RWPE2 (cell line): ENCODE results near the gene CSKMT.

Experiments used
- ATAC-seq: fragments of 200-7000 bp; cut with Tn5 transposase; 3 replicates; pipeline ENCODE4 v1.9.1; 2021; ENCODE audit warnings: low read depth
- DNase-seq: peaks from one replicate; pipeline ENCODE4 v3.0.0-alpha.2; 2020; ENCODE audit warnings: low spot score
- H3K27ac ChIP-seq: fragments of 450-650 bp; 2 replicates; pipeline ENCODE4 v1.5.1; 2017; ENCODE audit warnings: mild to moderate bottlenecking; ENCODE audit not compliant: poor library complexity, severe bottlenecking
- H3K27me3 ChIP-seq: fragments of 250-450 bp; sonication (Bioruptor Pico); 2 replicates; pipeline ENCODE4 v1.5.1; 2021; ENCODE audit warnings: mild to moderate bottlenecking, moderate library complexity; ENCODE audit not compliant: insufficient read depth, poor library complexity, severe bottlenecking
- H3K36me3 ChIP-seq: fragments of 250-450 bp; sonication (Bioruptor Pico); 2 replicates; pipeline ENCODE4 v1.5.1; 2020; ENCODE audit warnings: low read depth, mild to moderate bottlenecking, moderate library complexity
- H3K4me1 ChIP-seq: fragments of 250-450 bp; sonication (Bioruptor Pico); 2 replicates; pipeline ENCODE4 v1.5.1; 2021; ENCODE audit warnings: mild to moderate bottlenecking, moderate library complexity; ENCODE audit not compliant: insufficient read depth, poor library complexity, severe bottlenecking
- H3K4me3 ChIP-seq: fragments of 250-450 bp; sonication (Bioruptor Pico); 2 replicates; pipeline ENCODE4 v1.5.1; 2021; ENCODE audit warnings: mild to moderate bottlenecking, moderate library complexity; ENCODE audit not compliant: severe bottlenecking
- H3K9me3 ChIP-seq: fragments of 250-450 bp; sonication (Bioruptor Pico); 2 replicates; pipeline ENCODE4 v1.5.1; 2021; ENCODE audit warnings: mild to moderate bottlenecking, moderate library complexity; ENCODE audit not compliant: severe bottlenecking
- TF ChIP-seq, protein P1 (sequence below): fragments of 450-650 bp; IDR thresholded peaks from one replicate; pipeline ENCODE4 v1.5.1; 2017; ENCODE audit warnings: mild to moderate bottlenecking, moderate library complexity; ENCODE audit not compliant: poor library complexity, severe bottlenecking

Gene CSKMT

DNA sequence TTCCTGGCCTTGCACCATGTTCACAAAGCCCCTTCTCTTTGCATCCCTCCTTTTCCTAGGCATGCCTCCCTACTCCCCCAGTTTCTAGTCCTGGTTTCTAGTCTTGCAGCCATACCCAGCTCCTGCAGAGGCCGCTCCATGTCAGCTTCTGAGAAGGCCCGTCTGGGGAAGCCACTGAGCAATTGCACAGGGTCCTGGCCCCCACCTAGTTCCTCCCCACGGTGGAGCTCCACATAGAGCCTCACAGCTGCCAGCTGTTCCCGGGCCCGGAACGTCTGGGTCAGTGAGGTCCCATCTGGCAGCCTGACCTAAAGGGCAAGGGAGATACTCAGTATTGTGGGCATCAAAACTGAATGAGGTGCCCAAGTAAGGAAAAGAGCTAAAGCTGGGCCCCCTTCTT is 11.6 kb downstream of the CSKMT start:
- H3K4me3 ChIP-seq: no peak overlapping the region
- H3K36me3 ChIP-seq: peaks cover 50% of the 10 kb centered on the region
- no peak for DNase-seq
- H3K4me1 ChIP-seq: peaks cover 12% of the 10 kb centered on the region
- H3K27me3 ChIP-seq: no peaks in the 10 kb centered on the region
- TF ChIP-seq, protein P1, sequence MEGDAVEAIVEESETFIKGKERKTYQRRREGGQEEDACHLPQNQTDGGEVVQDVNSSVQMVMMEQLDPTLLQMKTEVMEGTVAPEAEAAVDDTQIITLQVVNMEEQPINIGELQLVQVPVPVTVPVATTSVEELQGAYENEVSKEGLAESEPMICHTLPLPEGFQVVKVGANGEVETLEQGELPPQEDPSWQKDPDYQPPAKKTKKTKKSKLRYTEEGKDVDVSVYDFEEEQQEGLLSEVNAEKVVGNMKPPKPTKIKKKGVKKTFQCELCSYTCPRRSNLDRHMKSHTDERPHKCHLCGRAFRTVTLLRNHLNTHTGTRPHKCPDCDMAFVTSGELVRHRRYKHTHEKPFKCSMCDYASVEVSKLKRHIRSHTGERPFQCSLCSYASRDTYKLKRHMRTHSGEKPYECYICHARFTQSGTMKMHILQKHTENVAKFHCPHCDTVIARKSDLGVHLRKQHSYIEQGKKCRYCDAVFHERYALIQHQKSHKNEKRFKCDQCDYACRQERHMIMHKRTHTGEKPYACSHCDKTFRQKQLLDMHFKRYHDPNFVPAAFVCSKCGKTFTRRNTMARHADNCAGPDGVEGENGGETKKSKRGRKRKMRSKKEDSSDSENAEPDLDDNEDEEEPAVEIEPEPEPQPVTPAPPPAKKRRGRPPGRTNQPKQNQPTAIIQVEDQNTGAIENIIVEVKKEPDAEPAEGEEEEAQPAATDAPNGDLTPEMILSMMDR: no peak
- no peak for ATAC-seq
- H3K27ac ChIP-seq: no peak overlapping the region
- H3K9me3 ChIP-seq: no peaks in the 10 kb centered on the region

GRCh38 chr11:62677156-62677555 is 12.0 kb downstream of the CSKMT start:
- Histone ChIP-seq H3K27me3 (no peaks in the 10 kb centered on the region), H3K36me3 (peaks cover 50% of the 10 kb centered on the region), H3K27ac (no peak overlapping the region), H3K4me3 (no peak overlapping the region), H3K4me1 (peaks cover 12% of the 10 kb centered on the region), H3K9me3 (no peaks in the 10 kb centered on the region)
- DNase-seq: no peak
- TF ChIP-seq, protein P1: no peak
- ATAC-seq: no peak

- no peak for DNase-seq
- Histone ChIP-seq H3K27me3 (no peaks in the 10 kb centered on the region), H3K4me1 (peaks cover 9% of the 10 kb centered on the region), H3K27ac (peak overlapping the region; percentile 34), H3K9me3 (no peaks in the 10 kb centered on the region), H3K36me3 (peaks cover 47% of the 10 kb centered on the region), H3K4me3 (peak overlapping the region; percentile 84)
- ATAC-seq: no peak
- TF ChIP-seq, protein P1: no peak
Observed at GRCh38 chr11:62677714-62678113, 12.6 kb downstream of the CSKMT start.

DNA sequence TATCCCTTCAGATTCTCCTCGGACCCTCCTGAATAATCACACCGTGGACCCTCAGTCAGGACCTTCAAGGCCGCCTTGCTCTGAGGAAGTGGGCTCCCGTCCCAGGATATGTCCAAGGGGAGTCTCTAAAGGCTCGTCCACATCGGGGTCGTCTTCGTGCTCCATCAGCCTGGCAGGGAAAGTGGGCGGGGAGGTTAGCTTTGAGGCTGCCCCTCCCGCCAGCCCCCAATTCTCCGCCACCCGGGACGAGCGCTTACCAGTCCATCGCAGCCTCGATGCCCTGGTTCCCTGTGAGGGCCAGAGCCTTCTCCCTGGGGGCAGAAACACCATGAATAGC is 13.3 kb downstream of the CSKMT start:
- Histone ChIP-seq H3K4me1 (peaks cover 9% of the 10 kb centered on the region), H3K27me3 (no peaks in the 10 kb centered on the region), H3K4me3 (peak overlapping the region; percentile 84), H3K36me3 (peaks cover 40% of the 10 kb centered on the region), H3K9me3 (no peaks in the 10 kb centered on the region), H3K27ac (peak overlapping the region; percentile 34)
- ATAC-seq (no peak; the same call in 2 of the 3 replicates), DNase-seq (no peak)
- TF ChIP-seq, protein P1: no peak

GRCh38 chr11:62678770-62679696 is 13.9 kb downstream of the CSKMT start, which contains the start of gene UBXN1:
TSS of gene UBXN1 (minus strand) at chr11:62679073. CDS start at chr11:62678923, 150 bp downstream.
- Histone ChIP-seq H3K27me3 (no peaks in the 10 kb centered on the region), H3K4me1 (peaks cover 9% of the 10 kb centered on the region), H3K4me3 (peak within 1 kb of the TSS; percentile 84), H3K9me3 (no peaks in the 10 kb centered on the region), H3K27ac (peak within 1 kb of the TSS; percentile 34), H3K36me3 (peaks cover 34% of the 10 kb centered on the region)
- TF ChIP-seq, protein P1: no peak
- DNase-seq: peak; percentile 88
- ATAC-seq: peak; percentile 77
